Hepatocyte (in vitro differentiated cells): Measurements from ENCODE around the gene RCBTB1. TPM values are rescaled to one million over a fixed set of nuclear protein-coding genes. Genes with fewer than 3 reads are reported as not detected.

Experiments
- DNase-seq: peaks from one replicate; pipeline ENCODE4 v3.0.0-alpha.2; 2016; ENCODE audit warnings: low spot score
- H2AFZ ChIP-seq: fragments of 200-600 bp; sonication (generic); 2 replicates; pipeline ENCODE4 v1.6.0; 2016; ENCODE audit warnings: antibody characterized with exemption, mild to moderate bottlenecking
- H3K27ac ChIP-seq: fragments of 200-600 bp; sonication (generic); 2 replicates; pipeline ENCODE4 v1.5.1; 2016; ENCODE audit warnings: mild to moderate bottlenecking
- H3K27me3 ChIP-seq: fragments of 200-600 bp; sonication (generic); 2 replicates; pipeline ENCODE4 v1.6.1; 2016
- H3K36me3 ChIP-seq: fragments of 200-600 bp; sonication (generic); replicated peaks from 2 replicates; pipeline ENCODE4 v1.5.1; 2016; ENCODE audit warnings: low read depth; ENCODE audit not compliant: insufficient read depth
- H3K4me1 ChIP-seq: fragments of 200-600 bp; sonication (generic); 2 replicates; pipeline ENCODE4 v1.5.1; 2016; ENCODE audit warnings: mild to moderate bottlenecking, moderate library complexity; ENCODE audit not compliant: insufficient read depth
- H3K4me2 ChIP-seq: fragments of 200-600 bp; sonication (generic); 2 replicates; pipeline ENCODE4 v1.6.0; 2016
- H3K4me3 ChIP-seq: fragments of 200-600 bp; sonication (generic); 2 replicates; pipeline ENCODE4 v1.5.1; 2016; ENCODE audit warnings: mild to moderate bottlenecking
- H3K79me2 ChIP-seq: fragments of 200-600 bp; sonication (generic); 2 replicates; pipeline ENCODE4 v1.6.0; 2017; ENCODE audit warnings: mild to moderate bottlenecking
- H3K9me2 ChIP-seq: fragments of 200-600 bp; sonication (generic); replicated peaks from 2 replicates; pipeline ENCODE4 v1.6.0; 2017; ENCODE audit warnings: mild to moderate bottlenecking; ENCODE audit not compliant: insufficient read depth
- H3K9me3 ChIP-seq: fragments of 200-600 bp; sonication (generic); 2 replicates; pipeline ENCODE4 v1.5.1; 2016; ENCODE audit warnings: low read depth, mild to moderate bottlenecking
- H4K20me1 ChIP-seq: fragments of 200-600 bp; sonication (generic); 2 replicates; pipeline ENCODE4 v1.6.0; 2016; ENCODE audit warnings: mild to moderate bottlenecking; ENCODE audit not compliant: insufficient read depth, poor library complexity, severe bottlenecking
- EZH2 ChIP-seq: fragments of 200-600 bp; sonication (generic); IDR thresholded peaks from 2 replicates; pipeline ENCODE4 v1.6.1; 2016; ENCODE audit warnings: antibody characterized with exemption, mild to moderate bottlenecking, borderline replicate concordance
- EZH2phosphoT487 ChIP-seq: fragments of 200-600 bp; sonication (generic); IDR thresholded peaks from one replicate; pipeline ENCODE4 v1.6.1; 2018; ENCODE audit warnings: antibody characterized with exemption, mild to moderate bottlenecking, low read depth, moderate library complexity; ENCODE audit not compliant: unreplicated experiment, severe bottlenecking
- WGBS: methylation state at CpG from one replicate; pipeline ENCODE4 v1.1.6; 2016; ENCODE audit warnings: low lambda C conversion rate; ENCODE audit errors: missing lambda C conversion rate; 5-methylcytosine and 5-hydroxymethylcytosine counted together
- polyA plus RNA-seq: library from polyadenylated mRNA; unstranded; fragments of >200 nt; fragmentation: Nextera tagmentation; extraction: Ambion mirVana; gene quantifications from 2 replicates; pipeline ENCODE4 v1.2.1, GENCODE V29; 2016
- total RNA-seq: library from RNA; depleted of rRNA; stranded (reverse); fragments of >200 nt; gene quantifications from 2 replicates; pipeline ENCODE4 v1.2.3, GENCODE V29; 2014
- TF ChIP-seq, protein P1 (sequence below): fragments of 200-600 bp; sonication (generic); IDR thresholded peaks from 2 replicates; pipeline ENCODE4 v1.5.1; 2016; ENCODE audit warnings: antibody characterized with exemption, mild to moderate bottlenecking; ENCODE audit not compliant: poor library complexity

Gene RCBTB1
- total and polyA plus RNA-seq, 2 experiments from 2014 or later: 14.6 to 25.1 TPM

DNA sequence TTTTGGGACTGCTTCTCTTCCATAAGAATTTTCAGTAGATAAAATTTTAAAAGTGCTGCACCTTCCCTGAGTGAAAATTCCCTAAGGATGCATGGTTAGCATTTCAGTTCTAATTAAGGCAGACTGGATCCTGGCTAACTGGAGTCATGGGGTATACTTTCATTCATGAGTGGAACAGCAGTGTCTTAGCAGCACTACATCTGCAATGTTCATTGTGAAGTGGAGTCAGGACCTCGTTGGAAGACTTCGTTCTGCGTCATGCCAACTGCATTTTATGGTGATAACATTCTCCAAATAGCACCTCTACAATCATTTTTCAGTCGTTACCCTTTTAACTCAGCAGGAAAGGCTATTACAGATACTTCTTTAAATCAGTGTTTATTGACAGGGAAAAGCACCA lies 64.1 kb downstream of the RCBTB1 start:
- no peaks in the 10 kb centered on the region for H3K36me3 ChIP-seq
- TF ChIP-seq EZH2: no peak
- no peak for TF ChIP-seq EZH2phosphoT487
- TF ChIP-seq, protein P1, sequence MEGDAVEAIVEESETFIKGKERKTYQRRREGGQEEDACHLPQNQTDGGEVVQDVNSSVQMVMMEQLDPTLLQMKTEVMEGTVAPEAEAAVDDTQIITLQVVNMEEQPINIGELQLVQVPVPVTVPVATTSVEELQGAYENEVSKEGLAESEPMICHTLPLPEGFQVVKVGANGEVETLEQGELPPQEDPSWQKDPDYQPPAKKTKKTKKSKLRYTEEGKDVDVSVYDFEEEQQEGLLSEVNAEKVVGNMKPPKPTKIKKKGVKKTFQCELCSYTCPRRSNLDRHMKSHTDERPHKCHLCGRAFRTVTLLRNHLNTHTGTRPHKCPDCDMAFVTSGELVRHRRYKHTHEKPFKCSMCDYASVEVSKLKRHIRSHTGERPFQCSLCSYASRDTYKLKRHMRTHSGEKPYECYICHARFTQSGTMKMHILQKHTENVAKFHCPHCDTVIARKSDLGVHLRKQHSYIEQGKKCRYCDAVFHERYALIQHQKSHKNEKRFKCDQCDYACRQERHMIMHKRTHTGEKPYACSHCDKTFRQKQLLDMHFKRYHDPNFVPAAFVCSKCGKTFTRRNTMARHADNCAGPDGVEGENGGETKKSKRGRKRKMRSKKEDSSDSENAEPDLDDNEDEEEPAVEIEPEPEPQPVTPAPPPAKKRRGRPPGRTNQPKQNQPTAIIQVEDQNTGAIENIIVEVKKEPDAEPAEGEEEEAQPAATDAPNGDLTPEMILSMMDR: no peak
- H3K4me1 ChIP-seq: no peaks in the 10 kb centered on the region

DNA sequence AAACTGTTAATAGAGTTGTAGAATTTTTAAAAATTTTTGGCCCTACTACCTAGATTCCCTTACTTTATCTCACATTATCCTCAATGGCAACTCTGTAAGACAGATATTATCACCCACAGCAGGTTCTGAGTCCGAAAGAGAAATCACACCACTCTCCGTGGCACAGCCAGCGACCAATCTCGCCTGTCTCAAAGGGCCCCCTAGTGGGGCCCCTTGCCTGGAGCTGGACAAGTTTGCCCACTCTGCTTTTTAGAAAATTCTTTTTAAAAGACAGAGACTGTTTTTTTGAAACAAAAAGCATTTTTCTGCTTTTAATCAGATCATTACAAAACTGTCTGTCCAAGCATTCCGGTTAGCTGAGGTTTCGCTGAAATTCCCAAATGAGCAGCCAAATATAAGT lies 67.9 kb downstream of the RCBTB1 start:
- H3K9me3 ChIP-seq: no peaks in the 10 kb centered on the region
- no peaks in the 10 kb centered on the region for H3K79me2 ChIP-seq
- no peaks in the 10 kb centered on the region for H3K4me1 ChIP-seq
- H3K4me3 ChIP-seq: no peak overlapping the region
- H3K9me2 ChIP-seq: no peaks in the 10 kb centered on the region
- H4K20me1 ChIP-seq: no peaks in the 10 kb centered on the region
- no peak overlapping the region for H3K27ac ChIP-seq
- H3K27me3 ChIP-seq: no peaks in the 10 kb centered on the region
- no peaks in the 10 kb centered on the region for H3K36me3 ChIP-seq
- H3K4me2 ChIP-seq: no peak overlapping the region
- no peak for TF ChIP-seq EZH2
- TF ChIP-seq, protein P1: peak; percentile 39
- H2AFZ ChIP-seq: no peak overlapping the region
- WGBS: 60% methylated on average over 6 of the region's 6 CpGs
- DNase-seq: peak; percentile 36

More for the DNA sequence above, 64.1 kb downstream of the RCBTB1 start:
- Histone ChIP-seq H3K9me3 (no peaks in the 10 kb centered on the region), H3K9me2 (no peaks in the 10 kb centered on the region), H3K27me3 (no peaks in the 10 kb centered on the region), H3K4me3 (no peak overlapping the region), H3K79me2 (no peaks in the 10 kb centered on the region), H3K4me2 (no peak overlapping the region), H4K20me1 (no peaks in the 10 kb centered on the region), H2AFZ (no peak overlapping the region), H3K27ac (no peak overlapping the region)
- WGBS: 89% methylated on average over 4 of the region's 4 CpGs
- no peak for DNase-seq

DNA sequence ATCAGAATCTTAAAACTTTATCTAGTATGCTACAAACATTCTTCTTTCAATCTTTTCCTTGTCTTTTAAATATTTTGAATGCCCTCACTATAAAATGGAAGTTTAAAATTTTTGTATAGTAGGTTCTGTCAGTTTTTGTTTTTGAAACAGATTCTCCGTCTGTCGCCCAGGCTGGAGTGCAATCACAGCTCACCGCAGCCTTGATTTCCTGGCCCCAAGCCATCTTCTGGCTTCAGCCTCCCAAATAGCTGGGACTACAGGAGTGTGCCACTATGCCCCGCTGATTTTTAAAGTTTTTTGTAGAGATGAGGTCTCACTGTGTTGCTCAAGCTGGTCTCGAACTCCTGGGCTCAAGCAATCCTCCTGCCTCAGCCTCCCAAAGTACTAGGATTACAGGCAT lies 68.9 kb downstream of the RCBTB1 start:
- Histone ChIP-seq H3K27me3 (no peaks in the 10 kb centered on the region), H3K9me2 (no peaks in the 10 kb centered on the region), H3K4me1 (no peaks in the 10 kb centered on the region), H3K79me2 (no peaks in the 10 kb centered on the region), H3K4me2 (no peak overlapping the region), H3K9me3 (no peaks in the 10 kb centered on the region), H3K4me3 (no peak overlapping the region), H3K27ac (no peak overlapping the region), H3K36me3 (no peaks in the 10 kb centered on the region), H4K20me1 (no peaks in the 10 kb centered on the region), H2AFZ (no peak overlapping the region)
- no peak for TF ChIP-seq EZH2
- TF ChIP-seq, protein P1: no peak
- no peak for TF ChIP-seq EZH2phosphoT487
- DNase-seq: no peak
- 84% methylated on average over 5 of the region's 5 CpGs for whole genome bisulfite sequencing

DNA sequence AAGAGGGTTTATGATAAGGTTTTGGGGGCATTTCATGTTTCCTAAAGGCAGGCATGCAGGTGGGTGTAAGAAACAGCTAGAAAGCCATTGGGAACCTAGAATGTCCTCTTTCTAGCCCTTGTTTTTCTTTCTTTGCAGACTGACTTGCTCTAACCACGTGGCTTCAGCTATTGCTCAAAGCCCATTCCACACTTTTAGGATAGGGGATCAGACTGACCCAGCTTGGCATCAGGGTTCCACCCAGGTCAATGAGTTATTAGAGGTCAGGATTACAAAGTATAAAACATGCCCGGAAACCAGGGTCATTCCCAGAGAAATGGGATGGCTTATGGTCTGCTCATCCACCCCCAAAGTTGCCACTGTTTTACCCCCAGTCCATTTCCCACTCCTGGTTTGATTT lies 72.8 kb downstream of the RCBTB1 start:
- Histone ChIP-seq H3K9me2 (no peaks in the 10 kb centered on the region), H3K9me3 (no peaks in the 10 kb centered on the region), H3K36me3 (no peaks in the 10 kb centered on the region), H3K79me2 (no peaks in the 10 kb centered on the region), H3K27ac (no peak overlapping the region), H2AFZ (no peak overlapping the region), H3K4me2 (no peak overlapping the region), H3K4me3 (no peak overlapping the region), H4K20me1 (no peaks in the 10 kb centered on the region), H3K4me1 (no peaks in the 10 kb centered on the region), H3K27me3 (no peaks in the 10 kb centered on the region)
- 80% methylated on average over 2 of the region's 2 CpGs for WGBS
- TF ChIP-seq, protein P1: no peak
- TF ChIP-seq EZH2: no peak
- TF ChIP-seq EZH2phosphoT487: no peak
- DNase-seq: no peak
